ENCODE measurements around the gene DEDD.

Gene DEDD

GRCh38 chr1:161153682-161154337, 21.3 kb upstream of the DEDD start, which contains the start of gene UFC1:
Gene UFC1, plus strand, starts transcription at chr1:161153978. Its CDS starts 20 bp downstream, at chr1:161153998.
- H3K27ac ChIP-seq (ENCODE audit: poor library complexity, severe bottlenecking) = peak within 1 kb of the TSS; percentile 86
- ATAC-seq (ENCODE audit: low read depth) = peak; percentile 94
- peak; percentile 79 for DNase-seq (ENCODE audit: low spot score)
- no peaks in the 10 kb centered on the region for H3K27me3 ChIP-seq (ENCODE audit: insufficient read depth, poor library complexity, severe bottlenecking)
- H3K4me1 ChIP-seq (ENCODE audit: insufficient read depth, poor library complexity, severe bottlenecking) = no peaks in the 10 kb centered on the region
- no peak for TF ChIP-seq CTCF (IDR thresholded peaks at IDR 0.05; ENCODE audit: poor library complexity, severe bottlenecking)
- H3K4me3 ChIP-seq (ENCODE audit: severe bottlenecking) = peak within 1 kb of the TSS; percentile 64
- H3K36me3 ChIP-seq (ENCODE audit: low read depth) = no peaks in the 10 kb centered on the region; the same call in 1 of the 2 replicates
- H3K9me3 ChIP-seq (ENCODE audit: severe bottlenecking) = no peaks in the 10 kb centered on the region

- Histone ChIP-seq H3K27ac (ENCODE audit: poor library complexity, severe bottlenecking) (peak overlapping the region; percentile 86), H3K4me3 (ENCODE audit: severe bottlenecking) (peak overlapping the region; percentile 64), H3K9me3 (ENCODE audit: severe bottlenecking) (no peaks in the 10 kb centered on the region), H3K36me3 (ENCODE audit: low read depth) (no peaks in the 10 kb centered on the region; the same call in 1 of the 2 replicates), H3K4me1 (ENCODE audit: insufficient read depth, poor library complexity, severe bottlenecking) (no peaks in the 10 kb centered on the region), H3K27me3 (ENCODE audit: insufficient read depth, poor library complexity, severe bottlenecking) (no peaks in the 10 kb centered on the region)
- TF ChIP-seq CTCF (IDR thresholded peaks at IDR 0.05; ENCODE audit: poor library complexity, severe bottlenecking) = no peak
- ATAC-seq (ENCODE audit: low read depth) = no peak
- no peak for DNase-seq (ENCODE audit: low spot score)
Measured at GRCh38 chr1:161153176-161153575, 20.7 kb upstream of the DEDD start.

GRCh38 chr1:161145832-161146231, 13.4 kb upstream of the DEDD start:
- no peak overlapping the region for H3K27ac ChIP-seq (ENCODE audit: poor library complexity, severe bottlenecking)
- TF ChIP-seq CTCF (IDR thresholded peaks at IDR 0.05; ENCODE audit: poor library complexity, severe bottlenecking) = no peak
- H3K27me3 ChIP-seq (ENCODE audit: insufficient read depth, poor library complexity, severe bottlenecking) = no peaks in the 10 kb centered on the region
- DNase-seq (ENCODE audit: low spot score) (no peak), ATAC-seq (ENCODE audit: low read depth) (no peak)
- H3K36me3 ChIP-seq (ENCODE audit: low read depth) = no peaks in the 10 kb centered on the region
- H3K4me3 ChIP-seq (ENCODE audit: severe bottlenecking) = no peak overlapping the region
- H3K9me3 ChIP-seq (ENCODE audit: severe bottlenecking) = no peaks in the 10 kb centered on the region
- no peaks in the 10 kb centered on the region for H3K4me1 ChIP-seq (ENCODE audit: insufficient read depth, poor library complexity, severe bottlenecking)

GRCh38 chr1:161140755-161141400, 8.4 kb upstream of the DEDD start:
- H3K4me3 ChIP-seq (ENCODE audit: severe bottlenecking) = no peak overlapping the region
- no peaks in the 10 kb centered on the region for H3K4me1 ChIP-seq (ENCODE audit: insufficient read depth, poor library complexity, severe bottlenecking)
- no peaks in the 10 kb centered on the region for H3K9me3 ChIP-seq (ENCODE audit: severe bottlenecking)
- no peak overlapping the region for H3K27ac ChIP-seq (ENCODE audit: poor library complexity, severe bottlenecking)
- H3K36me3 ChIP-seq (ENCODE audit: low read depth) = no peaks in the 10 kb centered on the region
- ATAC-seq (ENCODE audit: low read depth) (no peak), DNase-seq (ENCODE audit: low spot score) (no peak)
- TF ChIP-seq CTCF (IDR thresholded peaks at IDR 0.05; ENCODE audit: poor library complexity, severe bottlenecking) = no peak
- H3K27me3 ChIP-seq (ENCODE audit: insufficient read depth, poor library complexity, severe bottlenecking) = no peaks in the 10 kb centered on the region

GRCh38 chr1:161139766-161140165, 7.3 kb upstream of the DEDD start:
- ATAC-seq (ENCODE audit: low read depth) (peak; percentile 58; the same call in 2 of the 3 replicates), DNase-seq (ENCODE audit: low spot score) (no peak)
- peak; percentile 77 for TF ChIP-seq CTCF (IDR thresholded peaks at IDR 0.05; ENCODE audit: poor library complexity, severe bottlenecking)
- H3K4me3 ChIP-seq (ENCODE audit: severe bottlenecking) = no peak overlapping the region
- H3K27me3 ChIP-seq (ENCODE audit: insufficient read depth, poor library complexity, severe bottlenecking) = no peaks in the 10 kb centered on the region
- H3K36me3 ChIP-seq (ENCODE audit: low read depth) = no peaks in the 10 kb centered on the region
- H3K4me1 ChIP-seq (ENCODE audit: insufficient read depth, poor library complexity, severe bottlenecking) = no peaks in the 10 kb centered on the region
- no peak overlapping the region for H3K27ac ChIP-seq (ENCODE audit: poor library complexity, severe bottlenecking)
- H3K9me3 ChIP-seq (ENCODE audit: severe bottlenecking) = no peaks in the 10 kb centered on the region

Data from RWPE2 (cell line).